Measurements from ENCODE around the gene TMEM198. TPM values are rescaled to one million over a fixed set of nuclear protein-coding genes. Genes with fewer than 3 reads are reported as not detected.
A peak's percentile ranks its signal among the peaks of the same experiment; 100 is the strongest.

The TMEM198 gene
- total RNA-seq, 2 donors from 2014 or later: 1.8 to 4.3 TPM

GRCh38 chr2:219532378-219532649, 11.5 kb upstream of the TMEM198 start:
- H3K27me3 ChIP-seq: no peaks in the 10 kb centered on the region
- H3K27ac ChIP-seq: no peak overlapping the region
- H3K4me1 ChIP-seq: peaks cover 0 to 9% of the 10 kb centered on the region in 2 donors
- TF ChIP-seq CTCF (IDR thresholded peaks at IDR 0.05): no peak
- H3K36me3 ChIP-seq: no peaks in the 10 kb centered on the region
- H3K4me3 ChIP-seq: no peak overlapping the region
- DNase-seq (ENCODE audit: low spot score): no peak
- H3K9me3 ChIP-seq: no peaks in the 10 kb centered on the region

- Histone ChIP-seq H3K4me3 (no peak overlapping the region), H3K27me3 (no peaks in the 10 kb centered on the region), H3K4me1 (peaks cover 0 to 26% of the 10 kb centered on the region in 2 donors), H3K9me3 (no peaks in the 10 kb centered on the region), H3K36me3 (peaks cover 8% of the 10 kb centered on the region), H3K27ac (no peak overlapping the region)
- no peak for TF ChIP-seq CTCF (IDR thresholded peaks at IDR 0.05)
- DNase-seq (ENCODE audit: low spot score): no peak
Observed at GRCh38 chr2:219533930-219534661, 9.7 kb upstream of the TMEM198 start.

GRCh38 chr2:219536425-219536824, 7.4 kb upstream of the TMEM198 start:
- H3K27me3 ChIP-seq: no peaks in the 10 kb centered on the region
- H3K36me3 ChIP-seq: peaks cover 30% of the 10 kb centered on the region
- no peaks in the 10 kb centered on the region for H3K9me3 ChIP-seq
- H3K27ac ChIP-seq: no peak overlapping the region
- H3K4me1 ChIP-seq: peaks cover 0 to 25% of the 10 kb centered on the region in 2 donors
- no peak for TF ChIP-seq CTCF (IDR thresholded peaks at IDR 0.05)
- no peak for DNase-seq (ENCODE audit: low spot score)
- H3K4me3 ChIP-seq: no peak overlapping the region

GRCh38 chr2:219536967-219537366, 6.9 kb upstream of the TMEM198 start:
- DNase-seq (ENCODE audit: low spot score): no peak
- H3K36me3 ChIP-seq: peaks cover 30% of the 10 kb centered on the region
- peaks cover 0 to 31% of the 10 kb centered on the region in 2 donors for H3K4me1 ChIP-seq
- no peak for TF ChIP-seq CTCF (IDR thresholded peaks at IDR 0.05)
- no peaks in the 10 kb centered on the region for H3K27me3 ChIP-seq
- no peak overlapping the region for H3K27ac ChIP-seq
- H3K4me3 ChIP-seq: no peak overlapping the region
- no peaks in the 10 kb centered on the region for H3K9me3 ChIP-seq

- TF ChIP-seq CTCF (IDR thresholded peaks at IDR 0.05): no peak
- peak overlapping the region; percentile 2 to 12 for H3K27ac ChIP-seq
- DNase-seq (ENCODE audit: low spot score): no peak
Observed at GRCh38 chr2:219537657-219538488, 6.0 kb upstream of the TMEM198 start.

More at GRCh38 chr2:219537657-219538488, 6.0 kb upstream of the TMEM198 start:
- Histone ChIP-seq H3K27me3 (no peaks in the 10 kb centered on the region), H3K36me3 (peaks cover 30% of the 10 kb centered on the region), H3K4me1 (peaks cover 0 to 40% of the 10 kb centered on the region in 2 donors), H3K9me3 (no peaks in the 10 kb centered on the region), H3K4me3 (no peak overlapping the region)
